ENCODE results near the gene GDAP1L1. TPM values are rescaled to one million over a fixed set of nuclear protein-coding genes. Genes with fewer than 3 reads are reported as not detected.

GDAP1L1 gene
- total RNA-seq (2022; extraction: Qiagen RNA extraction): 0.09 TPM in 1 of 5 replicates, not detected in the others

GRCh38 chr20:44247131-44247571 is at the start of gene GDAP1L1:
GDAP1L1 (plus strand) TSS chr20:44247308; CDS start chr20:44247335, 27 bp downstream.

GRCh38 chr20:44210406-44211176 is 36.5 kb upstream of the GDAP1L1 start, which contains the start of gene OSER1:
OSER1 (minus strand) TSS chr20:44210771; CDS start chr20:44206957, 3,814 bp downstream.

GRCh38 chr20:44310664-44311639 is 63.8 kb downstream of the GDAP1L1 start, which contains the start of gene FITM2:
FITM2 (minus strand) TSS chr20:44311202; CDS start chr20:44311148, 54 bp downstream.

Other genes starting within 250 kb of the GDAP1L1 start
- 5.9 to 7.9 TPM (median 7.8 TPM) in 5 replicates for gene JPH2, start 60.1 kb upstream of the GDAP1L1 start, total RNA-seq (2022; extraction: Qiagen RNA extraction)
- gene OSER1, start 36.5 kb upstream of the GDAP1L1 start, total RNA-seq (2022; extraction: Qiagen RNA extraction): 51.6 to 58.9 TPM (median 54.6 TPM) in 5 replicates
- 8.4 to 10.3 TPM (median 9.7 TPM) in 5 replicates for gene FITM2, start 63.9 kb downstream of the GDAP1L1 start, total RNA-seq (2022; extraction: Qiagen RNA extraction)
- 0.13 to 0.59 TPM (median 0.34 TPM) in 5 replicates for gene R3HDML, start 89.7 kb downstream of the GDAP1L1 start, total RNA-seq (2022; extraction: Qiagen RNA extraction)
- gene HNF4A, start 108.4 kb downstream of the GDAP1L1 start, total RNA-seq (2022; extraction: Qiagen RNA extraction): 17.2 to 20.0 TPM (median 19.8 TPM) in 5 replicates
- gene TTPAL, start 228.6 kb downstream of the GDAP1L1 start, total RNA-seq (2022; extraction: Qiagen RNA extraction): 14.9 to 17.6 TPM (median 15.9 TPM) in 5 replicates